MCF 10A (cell line): Measurements from ENCODE around the gene EVX1. TPM values are rescaled to one million over a fixed set of nuclear protein-coding genes. Genes with fewer than 3 reads are reported as not detected.

ENCODE experiments used
- Bru-seq: library from RNA; stranded (reverse); fragments of 400-500 nt; gene quantifications from one replicate; lab custom pipeline; 2021; lab: Mats Ljungman, UMichigan
- BruChase-seq, 2 experiments: library from RNA; stranded (reverse); fragments of 400-500 nt; gene quantifications; one replicate each; lab custom pipeline; 2021; lab: Mats Ljungman, UMichigan
- BruUV-seq: library from RNA; stranded (reverse); fragments of 400-500 nt; replicated peaks from 2 replicates; lab custom pipeline; 2021; lab: Mats Ljungman, UMichigan
- CTCF ChIA-PET: fragments of 300-600 bp; sonication (Branson Sonifier 250); formaldehyde crosslinking; extraction: SDS; loops from one replicate; lab custom pipeline; 2021; ENCODE audit warnings: antibody characterized with exemption, inconsistent platforms; lab: Yijun Ruan, JAX
- POLR2A ChIA-PET: fragments of 300-600, 350-650 bp; sonication (Branson Sonifier 250); formaldehyde crosslinking; extraction: SDS; loops from one replicate; lab custom pipeline; 2020; ENCODE audit warnings: antibody characterized with exemption, inconsistent platforms; lab: Yijun Ruan, JAX
- DNase-seq: peaks from one replicate; pipeline ENCODE4 v3.0.0-alpha.2; 2018; ENCODE audit not compliant: unreplicated experiment
- H3K27ac Mint-ChIP-seq: one replicate; pipeline ENCODE4 v1.8.0; 2022; ENCODE audit warnings: mild to moderate bottlenecking, low read depth, mixed read lengths; ENCODE audit not compliant: unreplicated experiment
- H3K27me3 Mint-ChIP-seq: one replicate; pipeline ENCODE4 v1.8.0; 2022; ENCODE audit warnings: mixed read lengths; ENCODE audit not compliant: insufficient read depth, unreplicated experiment
- H3K36me3 Mint-ChIP-seq: one replicate; pipeline ENCODE4 v1.8.0; 2022; ENCODE audit warnings: mild to moderate bottlenecking, moderate library complexity, mixed read lengths; ENCODE audit not compliant: insufficient read depth, unreplicated experiment
- H3K4me1 Mint-ChIP-seq: one replicate; pipeline ENCODE4 v1.8.0; 2022; ENCODE audit warnings: mixed read lengths; ENCODE audit not compliant: insufficient read depth, unreplicated experiment
- H3K4me3 Mint-ChIP-seq: one replicate; pipeline ENCODE4 v1.8.0; 2022; ENCODE audit warnings: mild to moderate bottlenecking, moderate library complexity, mixed read lengths; ENCODE audit not compliant: unreplicated experiment
- H3K9me3 Mint-ChIP-seq: one replicate; pipeline ENCODE4 v1.8.0; 2022; ENCODE audit warnings: mixed read lengths; ENCODE audit not compliant: unreplicated experiment
- intact Hi-C: fragments of 100-400 bp; cut with micrococcal nuclease; formaldehyde crosslinking; loops from 2 replicates; pipeline ENCODE4 v1.14.1; 2022
- long read RNA-seq: library from polyadenylated mRNA; stranded (forward); transcript quantifications from one replicate; pipeline ENCODE4 v2.0.0, GENCODE V29; 2022
- total RNA-seq: library from RNA; stranded (reverse); gene quantifications from 2 replicates; pipeline ENCODE4 v1.2.3, GENCODE V29; 2022
- TF ChIP-seq, protein P1 (sequence below): fragments of 200-600 bp; IDR thresholded peaks from one replicate; pipeline ENCODE4 v1.8.0; 2022; ENCODE audit warnings: antibody characterized with exemption, mild to moderate bottlenecking; ENCODE audit not compliant: unreplicated experiment

The EVX1 gene
- not detected in 2 replicates for total RNA-seq
- Bru-seq, nascent RNA: not detected
- BruChase-seq, experiment 1, labeled RNA remaining after a 6-hour chase: percentile 16 among the genes with signal in this experiment
- BruChase-seq, experiment 2, labeled RNA remaining after a 2-hour chase: percentile 11 among the genes with signal in this experiment
- long read RNA-seq: 0 reads

DNA sequence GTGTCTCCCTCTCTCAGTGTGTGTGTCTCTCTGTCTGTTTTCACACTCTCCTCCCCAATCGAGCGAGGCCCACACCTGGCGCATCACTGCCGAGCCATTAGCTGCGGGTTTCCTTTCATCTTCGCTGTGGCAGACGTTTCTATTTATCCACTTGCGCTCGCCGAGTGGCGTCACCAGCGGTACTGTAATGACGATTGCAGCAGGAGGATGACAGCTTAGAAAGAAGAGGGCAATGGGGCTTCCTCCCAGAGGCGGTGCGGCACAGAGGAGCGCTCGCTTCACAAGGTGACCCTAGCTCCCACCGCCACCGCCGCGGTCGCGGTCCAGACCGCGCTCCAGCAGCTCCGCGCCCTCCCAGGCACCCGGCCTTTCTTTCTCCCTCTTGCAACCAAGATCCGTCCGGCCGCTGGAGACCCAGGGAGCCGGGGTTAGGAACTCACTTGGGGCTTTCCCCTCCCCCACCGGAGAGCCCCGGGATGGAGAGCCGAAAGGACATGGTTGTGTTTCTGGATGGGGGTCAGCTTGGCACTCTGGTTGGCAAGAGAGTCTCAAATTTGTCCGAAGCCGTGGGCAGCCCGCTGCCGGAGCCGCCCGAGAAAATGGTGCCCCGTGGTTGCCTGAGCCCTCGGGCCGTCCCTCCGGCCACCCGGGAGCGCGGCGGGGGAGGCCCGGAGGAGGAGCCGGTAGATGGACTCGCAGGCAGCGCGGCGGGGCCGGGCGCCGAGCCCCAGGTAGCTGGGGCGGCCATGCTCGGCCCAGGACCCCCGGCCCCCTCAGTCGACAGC lies at the start of gene EVX1:
Gene EVX1 (plus strand): TSS at position 248 of the 785 bp plus-strand sequence. CDS start 229 bp downstream, at position 477.
- intact Hi-C loops: no loop called here
- TF ChIP-seq, protein P1, sequence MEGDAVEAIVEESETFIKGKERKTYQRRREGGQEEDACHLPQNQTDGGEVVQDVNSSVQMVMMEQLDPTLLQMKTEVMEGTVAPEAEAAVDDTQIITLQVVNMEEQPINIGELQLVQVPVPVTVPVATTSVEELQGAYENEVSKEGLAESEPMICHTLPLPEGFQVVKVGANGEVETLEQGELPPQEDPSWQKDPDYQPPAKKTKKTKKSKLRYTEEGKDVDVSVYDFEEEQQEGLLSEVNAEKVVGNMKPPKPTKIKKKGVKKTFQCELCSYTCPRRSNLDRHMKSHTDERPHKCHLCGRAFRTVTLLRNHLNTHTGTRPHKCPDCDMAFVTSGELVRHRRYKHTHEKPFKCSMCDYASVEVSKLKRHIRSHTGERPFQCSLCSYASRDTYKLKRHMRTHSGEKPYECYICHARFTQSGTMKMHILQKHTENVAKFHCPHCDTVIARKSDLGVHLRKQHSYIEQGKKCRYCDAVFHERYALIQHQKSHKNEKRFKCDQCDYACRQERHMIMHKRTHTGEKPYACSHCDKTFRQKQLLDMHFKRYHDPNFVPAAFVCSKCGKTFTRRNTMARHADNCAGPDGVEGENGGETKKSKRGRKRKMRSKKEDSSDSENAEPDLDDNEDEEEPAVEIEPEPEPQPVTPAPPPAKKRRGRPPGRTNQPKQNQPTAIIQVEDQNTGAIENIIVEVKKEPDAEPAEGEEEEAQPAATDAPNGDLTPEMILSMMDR: no peak
- Mint-ChIP-seq H3K27me3 (peaks cover 53% of the 10 kb centered on the region), H3K4me1 (peaks cover 6% of the 10 kb centered on the region), H3K27ac (no peak within 1 kb of the TSS), H3K4me3 (no peak within 1 kb of the TSS), H3K36me3 (peaks cover 5% of the 10 kb centered on the region), H3K9me3 (no peaks in the 10 kb centered on the region)
- no TSS peak for BruUV-seq
- DNase-seq: no peak
- CTCF ChIA-PET: interaction anchor here (0.6 kb wide), 2 partner anchors 16 to 19 kb away, joined by 3 read pairs; no protein-coding TSS in a partner anchor
- POLR2A ChIA-PET: no interaction called here

DNA sequence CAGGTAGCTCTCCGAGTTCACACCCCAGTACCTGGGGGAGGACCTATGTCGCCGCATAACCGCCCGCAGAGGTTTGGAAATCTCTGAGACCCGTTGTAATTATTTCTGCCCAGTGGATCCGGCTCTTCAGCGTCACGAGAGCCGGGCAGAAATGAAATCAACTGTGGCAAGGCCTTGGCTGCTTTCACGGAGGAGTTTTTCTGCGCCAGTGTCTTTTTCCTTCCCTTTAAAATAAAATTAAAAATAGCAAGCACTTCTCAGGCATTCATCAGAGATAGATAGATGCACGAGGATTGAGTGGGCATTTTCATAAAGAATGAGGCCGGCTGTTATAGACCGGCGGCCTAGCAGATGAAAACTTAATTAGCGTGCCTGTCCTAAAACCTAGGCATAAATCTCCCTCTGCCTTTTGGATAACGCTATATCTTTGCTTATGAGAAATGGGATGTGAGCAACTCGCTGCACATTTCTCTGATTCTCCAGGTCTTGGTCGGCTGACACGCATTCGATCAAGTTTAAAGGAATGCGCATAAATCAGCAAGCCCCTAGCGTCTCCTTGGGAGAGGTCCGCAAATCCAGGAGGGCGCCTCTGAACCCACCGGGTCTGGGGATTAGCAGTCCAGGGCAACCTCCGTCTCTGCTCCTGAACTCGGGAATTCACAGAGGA lies 49.1 kb upstream of the EVX1 start:
- no TSS peak for BruUV-seq
- intact Hi-C loops: loop anchor here (10.0 kb wide), 1 partner anchor 1731 kb away; no protein-coding TSS in a partner anchor
- H3K4me1 Mint-ChIP-seq: no peaks in the 10 kb centered on the region

DNA sequence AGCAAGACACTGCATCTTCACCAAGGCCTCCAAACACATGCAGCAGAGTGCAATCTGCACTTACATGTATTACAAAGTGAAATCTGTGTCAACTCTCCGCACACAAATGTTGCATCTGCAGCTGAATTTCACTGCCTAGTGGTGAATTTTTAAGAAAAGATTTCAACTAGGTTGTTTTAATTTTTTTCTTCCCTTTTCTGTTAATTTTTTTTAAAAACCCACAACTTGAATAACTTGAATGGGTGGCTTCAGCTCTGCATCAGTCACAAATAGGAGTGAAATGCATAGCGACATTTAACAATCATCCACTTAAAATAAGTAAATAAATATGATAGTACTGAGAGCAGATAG lies 48.6 kb upstream of the EVX1 start:
- no peak for DNase-seq
- no peaks in the 10 kb centered on the region for H3K4me1 Mint-ChIP-seq
- CTCF ChIA-PET: interaction anchor here (0.5 to 2.8 kb wide), 6 partner anchors 7 to 904 kb away, joined by 3 to 21 read pairs (median 6); no protein-coding TSS in a partner anchor
- H3K27me3 Mint-ChIP-seq: peaks cover 32% of the 10 kb centered on the region
- H3K9me3 Mint-ChIP-seq: no peaks in the 10 kb centered on the region
- H3K36me3 Mint-ChIP-seq: no peaks in the 10 kb centered on the region
- POLR2A ChIA-PET: interaction anchor here (1.7 kb wide), 1 partner anchor 581 kb away, joined by 4 read pairs; no protein-coding TSS in a partner anchor
- no TSS peak for BruUV-seq
- TF ChIP-seq, protein P1: no peak
- no peak overlapping the region for H3K4me3 Mint-ChIP-seq
- no peak overlapping the region for H3K27ac Mint-ChIP-seq
- intact Hi-C loops: loop anchor here (10.0 kb wide), 1 partner anchor 1731 kb away; no protein-coding TSS in a partner anchor

More for the DNA sequence above, 49.1 kb upstream of the EVX1 start:
- DNase-seq: no peak
- ChIA-PET CTCF (interaction anchor here (0.9 to 1.1 kb wide), 2 partner anchors 375 to 551 kb away, joined by 3 to 4 read pairs; no protein-coding TSS in a partner anchor), POLR2A (no interaction called here)
- Mint-ChIP-seq H3K36me3 (no peaks in the 10 kb centered on the region), H3K27ac (no peak overlapping the region), H3K27me3 (peaks cover 26% of the 10 kb centered on the region), H3K4me3 (no peak overlapping the region), H3K9me3 (no peaks in the 10 kb centered on the region)
- TF ChIP-seq, protein P1: no peak
